Measurements from ENCODE around the gene CELF4.

Gene CELF4

GRCh38 chr18:37494406-37494805 lies 71.2 kb downstream of the CELF4 start:
- no peak for DNase-seq (ENCODE audit: low spot score)

- DNase-seq (ENCODE audit: low spot score): no peak
Observed at GRCh38 chr18:37493352-37493935, 72.2 kb downstream of the CELF4 start.

- no peak for DNase-seq (ENCODE audit: low spot score)
Observed at GRCh38 chr18:37492952-37493351, 72.6 kb downstream of the CELF4 start.

DNA sequence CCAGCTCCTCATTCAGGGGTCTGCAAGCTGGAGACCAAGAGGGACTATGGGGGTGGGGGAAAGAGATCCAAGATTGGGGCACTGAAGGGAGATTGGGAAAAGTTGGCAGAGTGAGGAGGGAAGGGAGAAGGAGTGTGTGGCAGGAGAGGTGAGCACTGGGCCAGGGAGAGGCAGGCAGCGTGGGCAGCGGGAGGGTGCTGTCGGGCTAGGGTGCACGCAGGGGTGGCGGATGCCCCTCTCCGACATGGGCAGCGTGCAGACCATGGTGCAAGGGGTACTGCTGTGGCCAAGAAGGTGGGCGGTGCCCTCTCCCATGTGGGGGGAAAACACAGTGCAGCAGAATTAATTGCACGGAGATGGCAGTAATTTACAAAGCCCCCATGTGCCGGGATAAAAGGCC lies 74.1 kb downstream of the CELF4 start:
- no peak for DNase-seq (ENCODE audit: low spot score)

- DNase-seq (ENCODE audit: low spot score): no peak
Observed at GRCh38 chr18:37489998-37490397, 75.6 kb downstream of the CELF4 start.

- DNase-seq (ENCODE audit: low spot score): no peak
Observed at GRCh38 chr18:37489011-37489410, 76.6 kb downstream of the CELF4 start.

GRCh38 chr18:37487400-37487867 lies 78.2 kb downstream of the CELF4 start:
- no peak for DNase-seq (ENCODE audit: low spot score)

DNA sequence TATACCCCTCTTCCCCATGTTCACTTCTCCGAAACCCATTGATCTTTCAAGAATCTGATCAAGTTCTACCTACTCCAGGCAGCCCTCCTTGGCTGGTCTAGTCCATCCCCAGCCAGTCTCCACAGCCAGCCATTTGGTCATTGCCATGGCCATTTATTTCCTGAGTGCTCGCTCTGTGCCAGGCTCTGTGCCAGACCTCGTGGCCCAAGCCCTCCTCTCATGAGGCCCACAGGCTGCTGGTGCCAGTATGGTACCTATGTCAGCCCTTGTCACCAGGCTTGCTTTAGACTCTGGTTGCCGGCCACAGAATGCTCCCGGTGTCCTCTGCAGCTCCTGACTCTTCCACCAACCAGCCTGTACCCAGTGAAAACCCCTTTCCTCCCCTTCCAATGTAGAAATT lies 78.8 kb downstream of the CELF4 start:
- DNase-seq (ENCODE audit: low spot score): no peak

DNA sequence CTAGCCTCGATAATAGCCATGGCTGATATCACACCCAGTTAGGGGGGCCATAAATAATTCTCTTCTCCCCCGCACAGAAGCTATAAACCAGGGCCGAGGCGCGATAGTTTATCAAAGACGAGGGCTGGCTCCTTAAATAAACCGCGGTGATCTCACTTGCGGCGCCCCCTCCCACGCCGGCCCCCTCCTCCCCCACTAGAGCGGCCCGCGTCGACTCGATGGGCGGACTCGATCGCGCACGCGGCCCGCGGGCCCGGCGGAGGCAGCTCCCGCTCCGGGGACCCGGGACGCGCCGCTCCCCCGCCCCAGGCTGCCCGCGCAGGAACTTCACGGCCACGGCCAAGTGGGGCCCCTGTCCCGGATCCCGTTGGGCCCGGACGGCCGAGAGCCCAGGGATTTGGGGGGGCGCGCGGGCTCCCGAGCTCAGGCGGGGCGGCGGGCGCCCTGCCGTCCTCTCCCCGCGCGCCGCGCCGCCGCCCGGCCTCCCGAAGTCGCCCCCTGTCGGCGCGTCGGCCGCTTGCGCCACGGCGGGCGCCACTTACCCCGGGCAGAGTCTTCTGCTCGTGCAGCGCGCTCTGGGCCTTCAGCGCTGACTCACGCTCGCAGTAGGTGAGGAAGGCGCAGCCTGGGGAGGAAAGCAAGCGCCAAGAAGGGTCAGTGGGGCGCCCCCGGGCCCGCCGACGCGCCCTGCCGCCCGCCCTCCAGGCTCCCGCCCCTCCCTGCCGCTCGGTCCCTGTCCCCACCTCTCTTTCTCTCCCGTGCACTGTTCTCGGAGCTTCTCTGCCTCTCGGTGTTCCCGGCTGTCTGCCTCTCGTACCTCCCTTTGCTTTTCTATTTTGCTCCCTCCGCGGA lies 80.4 kb downstream of the CELF4 start:
- DNase-seq (ENCODE audit: low spot score): no peak

GRCh38 chr18:37483984-37484819 lies 81.4 kb downstream of the CELF4 start:
- DNase-seq (ENCODE audit: low spot score): no peak

DNA sequence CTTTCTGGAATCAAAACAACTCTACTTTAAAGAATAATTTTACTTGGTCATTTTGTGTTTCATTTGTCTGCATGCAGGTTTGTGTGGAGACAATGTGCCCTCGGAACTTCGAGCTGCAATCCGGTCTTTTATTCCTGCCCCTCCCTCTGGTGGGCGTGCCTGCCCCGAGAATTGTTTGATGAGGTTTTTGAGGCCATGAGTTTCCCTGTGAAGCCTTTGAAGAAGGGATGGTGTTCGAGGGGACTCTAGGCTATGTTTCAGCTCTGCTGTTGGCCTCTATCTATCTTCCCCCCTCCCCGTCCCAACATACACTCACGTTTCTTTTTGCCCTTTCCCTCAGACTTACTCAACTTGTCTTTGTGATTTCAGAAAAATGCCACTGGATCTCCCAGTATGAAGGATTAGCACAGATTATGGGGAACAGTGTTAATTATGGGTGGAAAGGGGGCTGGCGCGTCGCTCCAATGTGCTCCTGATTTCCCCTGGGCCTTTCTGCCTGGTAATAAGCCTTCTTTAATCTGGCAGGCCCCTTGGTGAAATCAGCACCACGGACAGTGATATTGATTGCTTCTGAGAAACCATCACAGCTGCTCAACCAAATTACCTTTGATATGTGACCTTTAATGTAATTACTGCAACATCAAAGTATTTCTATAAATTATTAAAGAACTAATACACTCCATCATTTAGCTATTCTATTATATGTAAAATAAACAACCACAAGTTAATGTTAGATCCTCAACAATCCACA lies 82.2 kb downstream of the CELF4 start:
- peak; percentile 20 for DNase-seq (ENCODE audit: low spot score)

DNA sequence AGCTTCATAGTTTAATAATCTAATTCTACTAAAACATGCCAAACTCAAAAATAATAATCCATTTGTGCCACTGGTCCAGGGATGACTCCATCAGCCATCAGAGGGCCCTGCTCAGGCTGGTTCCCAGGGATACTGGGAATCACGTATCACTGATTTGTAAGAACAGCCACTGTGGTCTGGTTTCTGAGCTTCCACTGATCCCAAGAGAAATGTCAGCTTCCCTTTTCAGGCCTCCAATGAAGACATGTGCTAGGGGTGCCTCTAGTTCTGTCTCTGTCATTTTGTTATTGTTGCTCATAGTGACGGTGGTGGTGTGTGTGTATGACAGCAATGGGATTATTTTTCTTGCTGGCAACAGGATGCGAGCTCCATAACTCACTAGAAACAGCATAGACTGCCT lies 83.2 kb downstream of the CELF4 start:
- DNase-seq (ENCODE audit: low spot score): no peak

- DNase-seq (ENCODE audit: low spot score): no peak
Observed at GRCh38 chr18:37482002-37482401, 83.6 kb downstream of the CELF4 start.

DNA sequence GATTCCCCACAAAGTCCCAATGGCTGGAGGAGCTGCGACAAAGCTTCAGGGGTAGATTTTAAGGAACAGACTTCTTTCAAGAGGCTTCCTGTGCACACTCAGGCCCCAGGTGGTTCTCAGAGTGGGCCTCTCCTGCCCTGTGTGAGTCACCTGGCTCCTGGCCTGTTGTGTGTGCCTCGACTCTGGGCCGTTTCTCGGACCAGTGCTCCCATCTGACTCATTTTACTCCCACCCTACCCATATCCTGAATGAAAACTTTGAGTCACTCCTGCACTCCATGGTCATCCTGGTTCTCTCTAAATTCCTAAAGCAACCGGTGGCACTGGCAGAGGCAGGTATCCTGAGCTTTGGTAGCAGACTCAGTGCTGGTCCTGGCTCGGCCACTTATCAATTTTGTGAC lies 84.1 kb downstream of the CELF4 start:
- DNase-seq (ENCODE audit: low spot score): no peak

GRCh38 chr18:37481072-37481471 lies 84.5 kb downstream of the CELF4 start:
- DNase-seq (ENCODE audit: low spot score): no peak

- no peak for DNase-seq (ENCODE audit: low spot score)
Observed at GRCh38 chr18:37476611-37477295, 88.8 kb downstream of the CELF4 start.

DNA sequence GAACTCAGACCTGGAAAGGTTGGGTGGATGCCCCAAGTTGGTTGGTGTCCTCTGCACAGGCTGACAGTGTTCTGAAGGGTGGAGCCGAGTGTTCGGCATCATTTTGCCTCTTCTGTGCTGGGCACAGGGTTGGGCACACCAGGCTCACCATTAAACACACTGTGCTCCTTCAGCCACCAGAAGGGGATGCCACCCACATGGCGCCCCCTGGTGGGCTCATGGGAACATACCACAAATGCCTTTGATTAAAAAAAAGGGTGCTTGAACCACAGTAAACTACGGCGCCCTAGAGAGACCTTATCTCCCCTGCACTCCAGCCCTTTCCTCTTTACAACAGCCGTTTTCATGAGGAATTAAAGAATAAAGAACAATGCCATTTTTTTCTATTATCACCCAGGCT lies 89.4 kb downstream of the CELF4 start:
- peak; percentile 64 for DNase-seq (ENCODE audit: low spot score)

GRCh38 chr18:37473195-37473840 lies 92.3 kb downstream of the CELF4 start:
- DNase-seq (ENCODE audit: low spot score): no peak

DNA sequence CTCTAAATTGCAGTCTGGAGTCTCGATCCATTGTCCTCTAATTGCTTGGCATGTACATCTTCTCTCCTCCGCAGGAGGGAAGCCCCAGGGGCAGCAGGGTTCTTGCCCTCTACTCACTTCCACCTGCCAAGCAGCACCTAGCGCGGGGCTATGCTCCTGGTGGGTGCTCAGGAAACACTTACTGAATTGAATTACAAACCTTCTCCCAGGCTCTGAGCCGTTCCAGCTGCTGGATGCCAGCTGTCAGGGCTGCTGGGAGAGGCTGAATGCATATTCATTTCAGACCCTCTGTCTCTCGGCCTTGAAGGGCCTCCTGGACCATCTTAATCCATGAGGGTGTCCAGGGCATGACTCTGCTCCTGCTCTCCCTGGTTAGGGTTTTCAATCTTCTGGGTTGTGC lies 94.0 kb downstream of the CELF4 start:
- no peak for DNase-seq (ENCODE audit: low spot score)

- DNase-seq (ENCODE audit: low spot score): no peak
Observed at GRCh38 chr18:37470986-37471385, 94.6 kb downstream of the CELF4 start.

Measured in NAMALWA (cell line).